ENCODE measurements around the gene KRT71. TPM values are rescaled to one million over a fixed set of nuclear protein-coding genes. Genes with fewer than 3 reads are reported as not detected.

KRT71 gene
- polyA plus RNA-seq, 1 donor from 2014 or later = not detected

DNA sequence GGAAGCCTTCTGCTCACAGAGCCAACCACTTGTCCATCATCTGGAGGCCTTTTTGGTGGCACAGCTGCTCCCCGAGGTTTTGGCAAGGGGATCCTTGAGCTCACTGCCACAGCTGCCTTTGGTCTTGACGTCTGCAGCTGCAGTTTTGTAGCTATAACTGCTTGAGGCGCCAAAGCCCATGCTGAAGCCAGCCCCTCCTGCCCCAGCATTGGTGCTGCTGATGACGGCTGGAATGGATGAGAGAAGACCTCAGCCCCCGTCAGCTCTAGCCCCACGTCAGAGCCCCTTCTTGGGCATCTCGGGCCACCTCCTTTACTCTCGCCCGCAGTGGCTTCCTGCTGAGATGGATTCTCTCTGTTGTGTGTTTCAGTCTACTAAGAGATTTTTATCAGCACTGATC lies 33.0 kb upstream of the KRT71 start:
- Histone ChIP-seq H3K9ac (ENCODE audit: low read length) (no peak overlapping the region), H3K4me2 (ENCODE audit: low read length) (no peak overlapping the region), H2AFZ (ENCODE audit: low read depth, low read length) (no peak overlapping the region), H3K36me3 (ENCODE audit: insufficient read depth, low read length) (no peaks in the 10 kb centered on the region), H3K4me3 (ENCODE audit: low read length) (no peak overlapping the region), H3K79me2 (replicated peaks; ENCODE audit: insufficient read depth, low read length) (no peaks in the 10 kb centered on the region), H3F3A (ENCODE audit: insufficient read depth, low read length, poor library complexity, severe bottlenecking) (no peaks in the 10 kb centered on the region), H3K9me2 (ENCODE audit: insufficient read depth, low read length) (no peaks in the 10 kb centered on the region), H3K9me3 (ENCODE audit: low read length) (no peaks in the 10 kb centered on the region), H3K27ac (ENCODE audit: low read length) (no peak overlapping the region), H4K20me1 (ENCODE audit: insufficient read depth) (no peaks in the 10 kb centered on the region), H3K27me3 (ENCODE audit: insufficient read depth, low read depth, low read length) (no peaks in the 10 kb centered on the region)
- TF ChIP-seq, protein P1, sequence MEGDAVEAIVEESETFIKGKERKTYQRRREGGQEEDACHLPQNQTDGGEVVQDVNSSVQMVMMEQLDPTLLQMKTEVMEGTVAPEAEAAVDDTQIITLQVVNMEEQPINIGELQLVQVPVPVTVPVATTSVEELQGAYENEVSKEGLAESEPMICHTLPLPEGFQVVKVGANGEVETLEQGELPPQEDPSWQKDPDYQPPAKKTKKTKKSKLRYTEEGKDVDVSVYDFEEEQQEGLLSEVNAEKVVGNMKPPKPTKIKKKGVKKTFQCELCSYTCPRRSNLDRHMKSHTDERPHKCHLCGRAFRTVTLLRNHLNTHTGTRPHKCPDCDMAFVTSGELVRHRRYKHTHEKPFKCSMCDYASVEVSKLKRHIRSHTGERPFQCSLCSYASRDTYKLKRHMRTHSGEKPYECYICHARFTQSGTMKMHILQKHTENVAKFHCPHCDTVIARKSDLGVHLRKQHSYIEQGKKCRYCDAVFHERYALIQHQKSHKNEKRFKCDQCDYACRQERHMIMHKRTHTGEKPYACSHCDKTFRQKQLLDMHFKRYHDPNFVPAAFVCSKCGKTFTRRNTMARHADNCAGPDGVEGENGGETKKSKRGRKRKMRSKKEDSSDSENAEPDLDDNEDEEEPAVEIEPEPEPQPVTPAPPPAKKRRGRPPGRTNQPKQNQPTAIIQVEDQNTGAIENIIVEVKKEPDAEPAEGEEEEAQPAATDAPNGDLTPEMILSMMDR (IDR thresholded peaks at IDR 0.05; ENCODE audit: poor library complexity, severe bottlenecking) = no peak
- TF ChIP-seq RAD21 (conservative IDR thresholded peaks at IDR 0.05) (no peak), SMC3 (conservative IDR thresholded peaks at IDR 0.05; ENCODE audit: poor library complexity) (no peak), TAF1 (IDR thresholded peaks at IDR 0.05; ENCODE audit: low read depth) (no peak), REST (IDR thresholded peaks at IDR 0.05; ENCODE audit: borderline replicate concordance) (no peak), POLR2AphosphoS5 (IDR thresholded peaks at IDR 0.05) (no peak)

GRCh38 chr12:52585066-52585465 lies 32.1 kb upstream of the KRT71 start:
- no peaks in the 10 kb centered on the region for H3K27me3 ChIP-seq (ENCODE audit: insufficient read depth, low read depth, low read length)
- H3K9ac ChIP-seq (ENCODE audit: low read length) = no peak overlapping the region
- no peaks in the 10 kb centered on the region for H3K9me3 ChIP-seq (ENCODE audit: low read length)
- H2AFZ ChIP-seq (ENCODE audit: low read depth, low read length) = no peak overlapping the region
- H3K4me3 ChIP-seq (ENCODE audit: low read length) = no peak overlapping the region
- H4K20me1 ChIP-seq (ENCODE audit: insufficient read depth) = no peaks in the 10 kb centered on the region
- H3K27ac ChIP-seq (ENCODE audit: low read length) = no peak overlapping the region
- no peak overlapping the region for H3K4me2 ChIP-seq (ENCODE audit: low read length)
- H3K36me3 ChIP-seq (ENCODE audit: insufficient read depth, low read length) = no peaks in the 10 kb centered on the region
- no peaks in the 10 kb centered on the region for H3F3A ChIP-seq (ENCODE audit: insufficient read depth, low read length, poor library complexity, severe bottlenecking)
- H3K79me2 ChIP-seq (replicated peaks; ENCODE audit: insufficient read depth, low read length) = no peaks in the 10 kb centered on the region
- no peaks in the 10 kb centered on the region for H3K9me2 ChIP-seq (ENCODE audit: insufficient read depth, low read length)
- TF ChIP-seq SMC3 (conservative IDR thresholded peaks at IDR 0.05; ENCODE audit: poor library complexity) = no peak
- TF ChIP-seq EP300 (conservative IDR thresholded peaks at IDR 0.05; ENCODE audit: poor library complexity, severe bottlenecking) = no peak
- no peak for TF ChIP-seq TAF1 (IDR thresholded peaks at IDR 0.05; ENCODE audit: low read depth)
- TF ChIP-seq RAD21 (conservative IDR thresholded peaks at IDR 0.05) = no peak
- no peak for TF ChIP-seq POLR2AphosphoS5 (IDR thresholded peaks at IDR 0.05)

- no peak overlapping the region for H3K9ac ChIP-seq (ENCODE audit: low read length)
- no peaks in the 10 kb centered on the region for H3K36me3 ChIP-seq (ENCODE audit: insufficient read depth, low read length)
- no peaks in the 10 kb centered on the region for H3K9me2 ChIP-seq (ENCODE audit: insufficient read depth, low read length)
- no peaks in the 10 kb centered on the region for H4K20me1 ChIP-seq (ENCODE audit: insufficient read depth)
- no peaks in the 10 kb centered on the region for H3F3A ChIP-seq (ENCODE audit: insufficient read depth, low read length, poor library complexity, severe bottlenecking)
- no peaks in the 10 kb centered on the region for H3K9me3 ChIP-seq (ENCODE audit: low read length)
- H3K4me3 ChIP-seq (ENCODE audit: low read length) = no peak overlapping the region
- no peaks in the 10 kb centered on the region for H3K79me2 ChIP-seq (replicated peaks; ENCODE audit: insufficient read depth, low read length)
- no peak overlapping the region for H3K27ac ChIP-seq (ENCODE audit: low read length)
- no peak overlapping the region for H2AFZ ChIP-seq (ENCODE audit: low read depth, low read length)
- H3K4me2 ChIP-seq (ENCODE audit: low read length) = no peak overlapping the region
- TF ChIP-seq RAD21 (conservative IDR thresholded peaks at IDR 0.05) (no peak), SMC3 (conservative IDR thresholded peaks at IDR 0.05; ENCODE audit: poor library complexity) (no peak)
- no peaks in the 10 kb centered on the region for H3K27me3 ChIP-seq (ENCODE audit: insufficient read depth, low read depth, low read length)
Observed at GRCh38 chr12:52584156-52584682, 31.3 kb upstream of the KRT71 start.
